ENCODE results near the gene MAGI1.

DNA sequence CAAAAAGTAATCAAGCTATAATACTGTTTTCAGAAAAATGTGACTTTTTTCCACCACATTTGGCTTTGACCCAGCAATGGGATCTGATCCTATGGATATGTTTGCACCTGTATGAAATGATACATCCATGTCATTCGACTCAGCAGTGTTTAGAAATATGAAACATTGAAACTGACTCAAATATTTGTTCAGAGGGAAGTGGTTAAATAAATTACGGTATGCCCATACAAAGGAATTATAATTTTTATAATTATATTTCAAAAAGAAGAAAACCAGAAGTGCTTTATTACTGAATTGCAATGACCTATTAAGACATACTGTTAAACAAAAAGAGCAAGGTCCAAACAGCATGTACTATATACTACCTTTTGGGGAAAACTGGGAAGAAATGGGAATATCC, 546.5 kb downstream of the MAGI1 start:
- TF ChIP-seq, protein P1, sequence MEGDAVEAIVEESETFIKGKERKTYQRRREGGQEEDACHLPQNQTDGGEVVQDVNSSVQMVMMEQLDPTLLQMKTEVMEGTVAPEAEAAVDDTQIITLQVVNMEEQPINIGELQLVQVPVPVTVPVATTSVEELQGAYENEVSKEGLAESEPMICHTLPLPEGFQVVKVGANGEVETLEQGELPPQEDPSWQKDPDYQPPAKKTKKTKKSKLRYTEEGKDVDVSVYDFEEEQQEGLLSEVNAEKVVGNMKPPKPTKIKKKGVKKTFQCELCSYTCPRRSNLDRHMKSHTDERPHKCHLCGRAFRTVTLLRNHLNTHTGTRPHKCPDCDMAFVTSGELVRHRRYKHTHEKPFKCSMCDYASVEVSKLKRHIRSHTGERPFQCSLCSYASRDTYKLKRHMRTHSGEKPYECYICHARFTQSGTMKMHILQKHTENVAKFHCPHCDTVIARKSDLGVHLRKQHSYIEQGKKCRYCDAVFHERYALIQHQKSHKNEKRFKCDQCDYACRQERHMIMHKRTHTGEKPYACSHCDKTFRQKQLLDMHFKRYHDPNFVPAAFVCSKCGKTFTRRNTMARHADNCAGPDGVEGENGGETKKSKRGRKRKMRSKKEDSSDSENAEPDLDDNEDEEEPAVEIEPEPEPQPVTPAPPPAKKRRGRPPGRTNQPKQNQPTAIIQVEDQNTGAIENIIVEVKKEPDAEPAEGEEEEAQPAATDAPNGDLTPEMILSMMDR (IDR thresholded peaks at IDR 0.05): no peak
- TF ChIP-seq POLR2AphosphoS5 (IDR thresholded peaks at IDR 0.05; ENCODE audit: insufficient read depth in 1 of 2, low read depth in 1 of 2): no peak
- no peak for TF ChIP-seq POLR2A (IDR thresholded peaks at IDR 0.05)

All from vagina (tissue), 2 donors.